ENCODE results near the gene WFDC5.

- TF ChIP-seq CTCF (IDR thresholded peaks at IDR 0.05) (no peak), POLR2A (IDR thresholded peaks at IDR 0.05) (no peak)
These were observed 406 bp upstream of the WFDC5 start for GRCh38 chr20:45115386-45115774.

All from Peyer's patch (tissue), 4 donors.